Stomach (tissue), 9 donors: ENCODE measurements around the gene CFAP70. TPM values are rescaled to one million over a fixed set of nuclear protein-coding genes. Genes with fewer than 3 reads are reported as not detected.
"Not testable (repeated sequence)": the region's sequence is repeated elsewhere in the genome, so short reads cannot be mapped to it uniquely, and the experiment has no call there.

Experiments
- DNase-seq, 2 donors: peaks; one replicate each; pipeline versions ENCODE4 v3.0.0 to v3.0.0-alpha.2; 2013 to 2019
- H3K27ac ChIP-seq, 5 donors: fragments of 200-600 bp in 4 of 5; sonication (generic) in 4 of 5; one replicate each; pipeline ENCODE4 v1.5.1; 2013 to 2019; ENCODE audit warnings: mild to moderate bottlenecking in 1 of 5, moderate library complexity in 1 of 5
- H3K27me3 ChIP-seq, 3 donors: fragments of 200-600 bp; sonication (generic); one replicate each; pipeline ENCODE4 v1.5.1; 2017 to 2019; ENCODE audit warnings: mixed run types in 1 of 3
- H3K36me3 ChIP-seq, 4 donors: fragments of 200-600 bp; sonication (generic); 1 replicate in 3 of 4; 2 replicates in 1 of 4; pipeline ENCODE4 v1.5.1; 2016 to 2019
- H3K4me1 ChIP-seq, 4 donors: fragments of 200-600 bp; sonication (generic); one replicate each; pipeline ENCODE4 v1.5.1; 2016 to 2019
- H3K4me3 ChIP-seq, 4 donors: fragments of 200-600 bp; sonication (generic) in 3 of 4; one replicate each; pipeline ENCODE4 v1.5.1; 2016 to 2019; ENCODE audit warnings: mild to moderate bottlenecking in 1 of 4
- H3K9me3 ChIP-seq, 4 donors: fragments of 200-600 bp; sonication (generic); one replicate each; pipeline ENCODE4 v1.5.1; 2016 to 2019
- EP300 ChIP-seq: sonication (generic); formaldehyde crosslinking; IDR thresholded peaks from one replicate; pipeline ENCODE4 v1.6.1; 2017; ENCODE audit warnings: antibody characterized with exemption
- POLR2A ChIP-seq, 4 donors: fragments of 450-650 bp; IDR thresholded peaks; one replicate each; pipeline ENCODE4 v1.6.1; 2016; ENCODE audit warnings: antibody characterized with exemption in 4 of 4, control low read depth in 2 of 4, mild to moderate bottlenecking in 1 of 4, moderate library complexity in 1 of 4
- POLR2AphosphoS5 ChIP-seq, 3 donors: sonication (generic); formaldehyde crosslinking; IDR thresholded peaks; one replicate each; pipeline ENCODE4 v1.6.1; 2016; ENCODE audit warnings: antibody characterized with exemption in 3 of 3
- WGBS, 5 donors: extraction: QIAGEN DNeasy Blood & Tissue Kit in 3 of 5; methylation state at CpG; one replicate each; pipeline versions ENCODE4 v1.1.5 to v1.1.7; 2013 to 2018; 5-methylcytosine and 5-hydroxymethylcytosine counted together
- intact Hi-C: fragments of 100-400 bp; cut with DNase I; formaldehyde crosslinking; loops from one replicate; pipeline ENCODE4 v1.15.1; 2023; ENCODE audit warnings: low total_unique reads
- polyA plus RNA-seq, 3 donors: library from polyadenylated mRNA; stranded (reverse); fragments of 200-250 nt; gene quantifications; one replicate each; pipeline ENCODE4 v1.2.3, GENCODE V29; 2013
- total RNA-seq, 5 donors: library from RNA; depleted of rRNA; stranded (reverse); fragments of >200 nt; gene quantifications; one replicate each; pipeline versions ENCODE4 v1.1.0 to v1.2.3, GENCODE V29; 2014 to 2016
- TF ChIP-seq, protein P1 (sequence below), 7 experiments: fragments of 450-650 bp in 4 of 7; fragments of 200-600 bp in 3 of 7; sonication (generic) in 3 of 7; IDR thresholded peaks; one replicate each; pipeline ENCODE4 v1.5.1; 2016 to 2019; ENCODE audit warnings: antibody characterized with exemption in 7 of 7, control low read depth in 2 of 7, mild to moderate bottlenecking in 1 of 7
- donor health status: healthy with polysubstance abuse.
- donor health status: Bipolar disorder and iron deficiency.
- donor health status: healthy.

CFAP70 gene
- total and polyA plus RNA-seq, 8 donors: 0.29 to 9.0 (median 2.0) TPM

- Histone ChIP-seq H3K27ac (no peak overlapping the region), H3K36me3 (peaks cover 0 to 20% (median 5%) of the 10 kb centered on the region in 4 donors), H3K9me3 (no peaks in the 10 kb centered on the region), H3K27me3 (no peaks in the 10 kb centered on the region), H3K4me1 (peaks cover 5 to 59% (median 33%) of the 10 kb centered on the region in 4 donors), H3K4me3 (no peak overlapping the region)
- no peak for DNase-seq
- intact Hi-C loops: no loop called here
- TF ChIP-seq EP300: no peak
- TF ChIP-seq POLR2AphosphoS5 (IDR thresholded peaks at IDR 0.05): no peak
- no peak for TF ChIP-seq POLR2A (IDR thresholded peaks at IDR 0.05)
- TF ChIP-seq, protein P1, sequence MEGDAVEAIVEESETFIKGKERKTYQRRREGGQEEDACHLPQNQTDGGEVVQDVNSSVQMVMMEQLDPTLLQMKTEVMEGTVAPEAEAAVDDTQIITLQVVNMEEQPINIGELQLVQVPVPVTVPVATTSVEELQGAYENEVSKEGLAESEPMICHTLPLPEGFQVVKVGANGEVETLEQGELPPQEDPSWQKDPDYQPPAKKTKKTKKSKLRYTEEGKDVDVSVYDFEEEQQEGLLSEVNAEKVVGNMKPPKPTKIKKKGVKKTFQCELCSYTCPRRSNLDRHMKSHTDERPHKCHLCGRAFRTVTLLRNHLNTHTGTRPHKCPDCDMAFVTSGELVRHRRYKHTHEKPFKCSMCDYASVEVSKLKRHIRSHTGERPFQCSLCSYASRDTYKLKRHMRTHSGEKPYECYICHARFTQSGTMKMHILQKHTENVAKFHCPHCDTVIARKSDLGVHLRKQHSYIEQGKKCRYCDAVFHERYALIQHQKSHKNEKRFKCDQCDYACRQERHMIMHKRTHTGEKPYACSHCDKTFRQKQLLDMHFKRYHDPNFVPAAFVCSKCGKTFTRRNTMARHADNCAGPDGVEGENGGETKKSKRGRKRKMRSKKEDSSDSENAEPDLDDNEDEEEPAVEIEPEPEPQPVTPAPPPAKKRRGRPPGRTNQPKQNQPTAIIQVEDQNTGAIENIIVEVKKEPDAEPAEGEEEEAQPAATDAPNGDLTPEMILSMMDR (IDR thresholded peaks at IDR 0.05): no peak
- WGBS, 5 donors: 75 to 90% (median 85%) methylated on average over 9 of the region's 9 CpGs
Observed at GRCh38 chr10:73404690-73405089, 46.0 kb upstream of the CFAP70 start.

DNA sequence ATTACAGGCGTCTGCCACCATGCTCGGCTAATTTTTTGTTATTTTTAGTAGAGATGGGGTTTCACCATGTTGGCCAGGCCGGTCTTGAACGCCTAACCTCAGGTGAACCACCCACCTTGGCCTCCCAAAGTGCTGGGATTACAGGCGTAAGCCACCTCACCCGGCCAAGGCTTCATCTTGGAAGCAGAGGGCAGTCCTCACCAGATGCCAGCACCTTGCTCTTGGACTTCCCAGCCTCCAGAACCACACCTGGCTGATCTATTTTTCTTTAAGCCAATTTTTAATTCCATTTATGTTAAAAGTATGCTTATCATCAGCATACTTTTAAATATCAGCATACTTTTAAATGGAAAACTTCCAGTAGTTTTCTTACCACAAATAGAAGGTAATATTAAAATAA, 43.0 kb upstream of the CFAP70 start:
- Histone ChIP-seq H3K9me3 (no peaks in the 10 kb centered on the region), H3K27me3 (no peaks in the 10 kb centered on the region), H3K27ac (no peak overlapping the region), H3K4me1 (peaks cover 0 to 41% (median 10%) of the 10 kb centered on the region in 4 donors), H3K4me3 (no peak overlapping the region), H3K36me3 (peaks cover 8 to 44% (median 33%) of the 10 kb centered on the region in 4 donors)
- no peak for DNase-seq
- intact Hi-C loops: no loop called here
- WGBS, 5 donors: 91 to 99% (median 97%) methylated on average over 6 of the region's 6 CpGs
- TF ChIP-seq POLR2A (IDR thresholded peaks at IDR 0.05) (no peak), POLR2AphosphoS5 (IDR thresholded peaks at IDR 0.05) (no peak), EP300 (no peak)
- TF ChIP-seq, protein P1 (IDR thresholded peaks at IDR 0.05): no peak

DNA sequence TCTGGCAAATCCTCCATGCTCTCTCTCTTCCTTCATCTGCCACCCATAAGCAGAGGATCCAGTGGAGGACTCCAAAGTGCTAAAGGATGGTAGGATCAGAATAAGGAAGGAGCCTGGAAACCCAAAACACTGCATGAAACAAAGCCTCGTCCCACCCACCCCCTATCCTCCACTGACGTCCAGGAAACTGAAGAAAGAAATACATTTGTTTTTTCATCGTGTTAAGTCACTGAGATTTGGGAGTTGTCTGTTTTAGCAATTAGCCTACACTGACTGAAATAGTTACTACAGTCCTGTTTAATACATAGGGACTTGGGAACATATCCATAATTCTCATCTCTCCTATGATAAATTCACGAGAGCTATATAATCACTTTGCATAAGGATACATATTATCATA, 40.4 kb upstream of the CFAP70 start:
- Histone ChIP-seq H3K4me3 (no peak overlapping the region), H3K27me3 (no peaks in the 10 kb centered on the region), H3K36me3 (peaks cover 31 to 65% (median 58%) of the 10 kb centered on the region in 4 donors), H3K27ac (no peak overlapping the region), H3K9me3 (no peaks in the 10 kb centered on the region), H3K4me1 (peaks cover 0 to 15% (median 0%) of the 10 kb centered on the region in 4 donors)
- intact Hi-C loops: no loop called here
- TF ChIP-seq EP300 (no peak), POLR2A (IDR thresholded peaks at IDR 0.05) (no peak), POLR2AphosphoS5 (IDR thresholded peaks at IDR 0.05) (no peak)
- TF ChIP-seq, protein P1 (IDR thresholded peaks at IDR 0.05): no peak
- WGBS, 5 donors: 76 to 91% (median 89%) methylated on average over 4 of the region's 4 CpGs
- DNase-seq: no peak

GRCh38 chr10:73398024-73398423, 39.4 kb upstream of the CFAP70 start:
- Histone ChIP-seq H3K9me3 (no peaks in the 10 kb centered on the region), H3K27me3 (no peaks in the 10 kb centered on the region), H3K27ac (no peak overlapping the region), H3K4me1 (peaks cover 0 to 6% (median 0%) of the 10 kb centered on the region in 4 donors), H3K36me3 (peaks cover 31 to 66% (median 63%) of the 10 kb centered on the region in 4 donors), H3K4me3 (no peak overlapping the region)
- no peak for TF ChIP-seq POLR2A (IDR thresholded peaks at IDR 0.05)
- TF ChIP-seq, protein P1 (IDR thresholded peaks at IDR 0.05): no peak
- no peak for TF ChIP-seq POLR2AphosphoS5 (IDR thresholded peaks at IDR 0.05)
- TF ChIP-seq EP300: no peak
- DNase-seq: no peak
- 92 to 99% (median 98%) methylated on average over 6 of the region's 6 CpGs for whole genome bisulfite sequencing, 5 donors
- intact Hi-C loops: no loop called here

DNA sequence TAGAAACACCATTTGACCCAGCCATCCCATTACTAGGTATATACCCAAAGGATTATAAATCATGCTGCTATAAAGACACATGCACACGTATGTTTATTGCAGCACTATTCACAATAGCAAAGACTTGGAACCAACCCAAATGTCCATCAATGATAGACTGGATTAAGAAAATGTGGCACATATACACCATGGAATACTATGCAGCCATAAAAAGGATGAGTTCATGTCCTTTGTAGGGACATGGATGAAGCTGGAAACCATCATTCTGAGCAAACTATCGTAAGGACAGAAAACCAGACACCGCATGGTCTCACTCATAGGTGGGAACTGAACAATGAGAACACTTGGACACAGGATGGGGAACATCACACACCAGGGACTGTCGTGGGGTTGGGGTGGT, 35.7 kb upstream of the CFAP70 start:
- peaks cover 44 to 90% (median 85%) of the 10 kb centered on the region in 4 donors for H3K36me3 ChIP-seq
- H3K4me1 ChIP-seq, H3K27me3 ChIP-seq, DNase-seq, intact Hi-C loops, H3K9me3 ChIP-seq, H3K27ac ChIP-seq, H3K4me3 ChIP-seq: not testable (repeated sequence)
- WGBS, 5 donors: 98 to 100% (median 98%) methylated on average over 3 of the region's 4 CpGs
